Measurements from ENCODE around the gene SYNC.
A peak's percentile ranks its signal among the peaks of the same experiment; 100 is the strongest.
"Not testable (repeated sequence)": the region's sequence is repeated elsewhere in the genome, so short reads cannot be mapped to it uniquely, and the experiment has no call there.

The SYNC gene

DNA sequence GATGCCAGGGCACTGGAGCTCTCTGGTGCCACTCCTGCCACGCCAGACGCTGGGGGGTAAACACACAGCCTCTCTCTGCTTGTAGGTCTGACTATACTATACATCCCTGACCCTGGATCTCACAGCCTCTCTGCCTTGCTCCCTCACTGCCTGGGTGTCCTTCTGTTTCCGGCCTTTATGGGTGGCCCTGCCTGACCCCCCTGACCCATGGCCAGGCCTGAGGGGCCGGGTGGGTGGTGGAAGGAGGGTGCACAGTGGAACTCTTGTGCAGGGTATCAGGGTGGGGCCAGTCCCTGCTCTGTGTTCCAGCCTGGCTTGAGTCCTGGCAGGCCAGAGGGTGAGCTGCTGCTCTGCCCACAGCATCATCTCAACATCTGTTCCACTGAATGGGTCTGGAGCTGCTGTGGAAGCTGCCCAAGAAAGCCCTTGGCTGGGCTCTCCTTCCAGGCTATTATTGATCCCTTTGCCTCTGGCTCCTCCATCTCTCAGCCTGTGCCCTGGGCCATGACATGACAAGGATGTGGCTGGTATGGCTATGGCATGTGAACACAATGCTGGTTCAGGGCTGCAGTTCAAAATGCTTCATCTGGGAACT lies 17.2 kb upstream of the SYNC start:
- Histone ChIP-seq H3K27ac (ENCODE audit: low read depth, low read length) (no peak overlapping the region), H3K36me3 (ENCODE audit: control insufficient read depth, insufficient read depth, low read length) (no peaks in the 10 kb centered on the region), H3K27me3 (ENCODE audit: control insufficient read depth, insufficient read depth, low read length) (no peaks in the 10 kb centered on the region), H3K4me1 (ENCODE audit: control insufficient read depth, insufficient read depth, low read length) (peaks cover 22% of the 10 kb centered on the region), H3K9me3 (ENCODE audit: control insufficient read depth, insufficient read depth, low read depth, low read length) (no peaks in the 10 kb centered on the region), H3K4me3 (ENCODE audit: low read depth, low read length) (no peak overlapping the region), H3K9ac (ENCODE audit: low read length) (no peak overlapping the region)

DNA sequence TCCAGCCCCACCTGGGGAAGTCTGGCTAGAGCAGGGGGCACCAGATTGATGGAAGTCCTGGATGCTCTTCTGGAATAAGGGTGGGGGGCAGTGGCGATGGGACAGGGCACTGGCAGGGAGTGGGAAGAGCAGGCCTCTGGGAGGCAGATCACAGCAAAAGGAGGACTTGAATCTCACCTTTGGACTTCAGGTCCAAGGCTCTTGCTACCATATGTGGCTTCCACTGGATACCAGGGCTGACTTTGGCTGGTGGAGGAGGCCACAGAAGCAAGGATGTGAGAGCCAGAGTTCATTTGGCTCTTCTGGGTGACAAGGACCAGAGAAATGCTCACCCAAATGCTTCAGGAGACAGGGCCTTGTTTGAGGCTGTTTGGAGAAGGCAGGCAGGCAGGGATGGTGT lies 16.0 kb upstream of the SYNC start:
- H3K9ac ChIP-seq (ENCODE audit: low read length) = no peak overlapping the region
- no peak overlapping the region for H3K27ac ChIP-seq (ENCODE audit: low read depth, low read length)
- no peaks in the 10 kb centered on the region for H3K36me3 ChIP-seq (ENCODE audit: control insufficient read depth, insufficient read depth, low read length)
- H3K27me3 ChIP-seq (ENCODE audit: control insufficient read depth, insufficient read depth, low read length) = no peaks in the 10 kb centered on the region
- peaks cover 17% of the 10 kb centered on the region for H3K4me1 ChIP-seq (ENCODE audit: control insufficient read depth, insufficient read depth, low read length)
- no peaks in the 10 kb centered on the region for H3K9me3 ChIP-seq (ENCODE audit: control insufficient read depth, insufficient read depth, low read depth, low read length)
- H3K4me3 ChIP-seq (ENCODE audit: low read depth, low read length) = no peak overlapping the region

DNA sequence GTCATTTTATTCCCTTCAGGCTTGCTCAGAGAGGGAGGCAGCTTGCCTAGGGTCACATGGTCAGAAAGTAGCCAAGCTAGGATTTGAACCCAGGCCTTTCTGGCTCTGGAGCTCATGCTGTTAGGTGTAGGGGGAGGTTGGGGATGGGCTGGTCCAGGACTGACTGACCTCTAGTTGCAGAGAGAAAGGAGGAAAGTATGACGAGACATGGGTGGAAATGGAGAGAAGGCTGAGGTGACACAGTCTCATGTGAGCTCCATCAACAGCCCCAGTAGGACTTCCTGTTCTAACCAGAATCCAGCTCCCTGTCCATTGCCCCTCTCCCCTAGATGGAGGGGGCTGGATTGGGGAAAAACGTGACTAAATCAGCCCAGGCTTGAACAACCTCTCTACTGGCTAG lies 15.5 kb upstream of the SYNC start:
- no peaks in the 10 kb centered on the region for H3K36me3 ChIP-seq (ENCODE audit: control insufficient read depth, insufficient read depth, low read length)
- H3K4me3 ChIP-seq (ENCODE audit: low read depth, low read length) = no peak overlapping the region
- no peak overlapping the region for H3K27ac ChIP-seq (ENCODE audit: low read depth, low read length)
- no peaks in the 10 kb centered on the region for H3K27me3 ChIP-seq (ENCODE audit: control insufficient read depth, insufficient read depth, low read length)
- H3K4me1 ChIP-seq (ENCODE audit: control insufficient read depth, insufficient read depth, low read length) = peaks cover 21% of the 10 kb centered on the region
- no peaks in the 10 kb centered on the region for H3K9me3 ChIP-seq (ENCODE audit: control insufficient read depth, insufficient read depth, low read depth, low read length)
- H3K9ac ChIP-seq (ENCODE audit: low read length) = no peak overlapping the region

DNA sequence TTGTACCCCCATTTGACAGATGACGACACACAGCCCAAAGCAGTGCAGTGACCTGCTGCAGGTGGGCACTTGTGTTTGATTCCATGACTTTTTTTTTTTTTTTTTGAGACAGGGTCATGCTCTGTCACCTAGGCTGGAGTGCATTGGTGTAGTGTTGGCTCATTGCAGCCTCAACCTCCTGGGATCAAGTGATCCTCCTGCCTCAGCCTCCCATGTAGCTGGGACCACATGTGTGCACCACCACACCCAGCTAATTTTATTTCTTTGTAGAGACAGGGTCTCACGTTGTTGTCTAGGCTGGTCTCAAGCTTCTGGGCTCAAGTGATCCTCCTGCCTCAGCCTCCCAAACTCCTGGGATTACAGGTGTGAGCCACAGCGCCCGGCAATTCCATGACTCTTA lies 14.9 kb upstream of the SYNC start:
- H3K4me1 ChIP-seq (ENCODE audit: control insufficient read depth, insufficient read depth, low read length) = peaks cover 23% of the 10 kb centered on the region
- H3K36me3 ChIP-seq (ENCODE audit: control insufficient read depth, insufficient read depth, low read length) = no peaks in the 10 kb centered on the region
- H3K9ac ChIP-seq (ENCODE audit: low read length) = no peak overlapping the region
- H3K4me3 ChIP-seq (ENCODE audit: low read depth, low read length) = no peak overlapping the region
- no peak overlapping the region for H3K27ac ChIP-seq (ENCODE audit: low read depth, low read length)
- no peaks in the 10 kb centered on the region for H3K27me3 ChIP-seq (ENCODE audit: control insufficient read depth, insufficient read depth, low read length)
- no peaks in the 10 kb centered on the region for H3K9me3 ChIP-seq (ENCODE audit: control insufficient read depth, insufficient read depth, low read depth, low read length)

DNA sequence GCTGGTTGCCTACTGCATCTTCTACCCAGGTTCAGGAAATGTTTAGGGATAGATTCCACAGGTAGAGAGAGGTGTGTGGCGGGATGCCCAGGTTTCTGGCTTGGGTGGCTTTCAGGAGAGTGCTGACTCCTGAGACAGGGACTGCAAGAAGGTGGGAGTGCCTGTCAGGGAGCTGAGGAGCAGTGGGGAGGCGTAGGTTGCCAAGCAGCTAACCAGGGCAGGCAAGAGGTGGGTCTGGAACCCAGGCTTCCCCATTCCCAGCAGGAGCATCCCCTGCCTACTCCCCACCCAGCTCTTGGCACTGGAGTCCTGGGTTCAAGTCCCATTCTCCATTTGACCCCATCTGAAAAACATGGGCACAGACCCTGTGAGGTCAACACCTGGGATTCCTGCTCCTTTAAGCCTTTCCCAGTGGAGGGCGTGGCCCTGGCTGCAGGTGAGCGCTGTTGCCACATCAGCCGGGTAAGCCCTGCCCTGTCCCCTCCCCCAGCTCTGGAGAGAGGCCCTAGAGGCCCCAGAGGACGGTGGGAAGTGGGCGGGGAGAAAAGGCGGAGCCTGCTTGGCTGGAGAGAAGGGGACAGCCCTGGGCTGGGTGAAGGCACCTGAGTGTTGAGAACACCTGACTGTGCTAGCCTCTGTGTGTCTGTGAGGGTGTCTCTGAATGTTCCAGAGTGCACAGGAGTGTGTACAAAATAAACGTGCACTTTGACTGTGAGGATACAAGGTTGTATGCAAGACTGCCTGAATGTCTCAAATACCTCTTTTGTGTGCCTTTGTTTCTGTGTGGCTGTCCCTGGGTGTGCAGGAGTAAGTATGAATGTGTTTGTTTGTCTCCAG lies 14.0 kb upstream of the SYNC start:
- Histone ChIP-seq H3K36me3 (ENCODE audit: control insufficient read depth, insufficient read depth, low read length) (no peaks in the 10 kb centered on the region), H3K27ac (ENCODE audit: low read depth, low read length) (no peak overlapping the region), H3K9me3 (ENCODE audit: control insufficient read depth, insufficient read depth, low read depth, low read length) (no peaks in the 10 kb centered on the region), H3K27me3 (ENCODE audit: control insufficient read depth, insufficient read depth, low read length) (no peaks in the 10 kb centered on the region), H3K4me3 (ENCODE audit: low read depth, low read length) (peak overlapping the region; percentile 33), H3K4me1 (ENCODE audit: control insufficient read depth, insufficient read depth, low read length) (peaks cover 25% of the 10 kb centered on the region), H3K9ac (ENCODE audit: low read length) (no peak overlapping the region)

DNA sequence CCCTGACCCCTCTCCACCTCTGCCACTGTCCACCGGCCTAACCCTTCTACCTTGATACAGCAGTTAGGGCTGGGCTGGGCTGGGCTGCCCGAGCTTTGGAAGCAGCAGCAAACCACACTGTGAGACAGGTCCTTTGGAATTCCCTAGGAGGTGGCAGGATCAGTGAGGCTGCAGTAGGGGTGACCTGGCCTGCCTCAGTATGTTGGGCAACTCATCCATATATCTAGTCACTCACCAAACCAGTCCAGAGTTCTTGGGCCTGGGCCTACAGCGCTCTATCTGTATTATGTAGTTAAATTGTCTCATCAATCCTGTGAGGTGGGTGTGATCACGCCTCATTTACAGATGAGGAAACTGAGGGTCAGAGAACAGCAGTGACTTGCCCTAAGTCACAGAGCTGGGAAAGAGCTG lies 13.3 kb upstream of the SYNC start:
- Histone ChIP-seq H3K27ac (ENCODE audit: low read depth, low read length) (no peak overlapping the region), H3K4me1 (ENCODE audit: control insufficient read depth, insufficient read depth, low read length) (peaks cover 25% of the 10 kb centered on the region), H3K27me3 (ENCODE audit: control insufficient read depth, insufficient read depth, low read length) (no peaks in the 10 kb centered on the region), H3K9me3 (ENCODE audit: control insufficient read depth, insufficient read depth, low read depth, low read length) (no peaks in the 10 kb centered on the region), H3K36me3 (ENCODE audit: control insufficient read depth, insufficient read depth, low read length) (no peaks in the 10 kb centered on the region), H3K4me3 (ENCODE audit: low read depth, low read length) (no peak overlapping the region), H3K9ac (ENCODE audit: low read length) (no peak overlapping the region)

DNA sequence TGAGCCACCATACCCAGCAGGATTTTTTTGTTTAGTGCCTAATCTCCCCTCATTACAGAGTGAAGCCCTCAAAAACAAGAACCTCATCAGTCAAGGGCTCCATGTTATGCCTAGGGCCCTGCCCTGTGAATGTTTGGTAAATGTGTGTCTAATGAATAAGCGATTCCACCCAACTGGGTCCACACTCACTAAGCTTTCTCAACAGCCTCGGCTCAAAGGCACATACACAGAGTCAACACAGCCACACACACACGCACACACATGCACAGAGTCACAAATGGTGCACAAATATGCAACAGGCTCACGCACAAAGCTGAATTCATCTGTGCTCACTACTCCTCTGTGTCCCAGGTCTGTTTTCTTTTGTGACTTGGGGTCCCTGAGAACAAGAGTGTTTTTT lies 11.7 kb upstream of the SYNC start:
- no peak overlapping the region for H3K27ac ChIP-seq (ENCODE audit: low read depth, low read length)
- peaks cover 25% of the 10 kb centered on the region for H3K4me1 ChIP-seq (ENCODE audit: control insufficient read depth, insufficient read depth, low read length)
- H3K4me3 ChIP-seq (ENCODE audit: low read depth, low read length) = no peak overlapping the region
- H3K27me3 ChIP-seq (ENCODE audit: control insufficient read depth, insufficient read depth, low read length) = no peaks in the 10 kb centered on the region
- H3K9ac ChIP-seq (ENCODE audit: low read length) = no peak overlapping the region
- no peaks in the 10 kb centered on the region for H3K36me3 ChIP-seq (ENCODE audit: control insufficient read depth, insufficient read depth, low read length)
- no peaks in the 10 kb centered on the region for H3K9me3 ChIP-seq (ENCODE audit: control insufficient read depth, insufficient read depth, low read depth, low read length)

DNA sequence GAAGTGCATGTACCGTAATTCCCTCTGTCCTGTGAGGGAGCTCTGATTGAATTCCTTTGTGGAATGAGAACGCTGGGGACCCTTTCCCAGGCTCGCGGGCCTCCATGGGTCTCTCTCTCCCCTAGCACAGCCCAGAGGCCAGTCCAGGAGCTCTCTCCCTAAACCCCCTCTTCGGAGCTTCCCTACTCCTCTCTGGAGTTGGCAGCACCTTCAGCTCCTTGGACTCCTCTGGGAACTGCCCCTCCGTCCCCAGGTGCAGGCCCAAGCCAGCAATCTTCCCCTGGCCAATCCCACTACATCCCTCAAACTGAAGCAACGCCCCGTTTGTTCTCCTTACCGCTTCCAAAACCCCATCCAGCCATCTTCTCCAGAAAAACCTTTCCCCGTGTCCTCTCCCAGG lies 10.5 kb upstream of the SYNC start:
- H3K4me1 ChIP-seq (ENCODE audit: control insufficient read depth, insufficient read depth, low read length) = peaks cover 25% of the 10 kb centered on the region
- no peak overlapping the region for H3K27ac ChIP-seq (ENCODE audit: low read depth, low read length)

DNA sequence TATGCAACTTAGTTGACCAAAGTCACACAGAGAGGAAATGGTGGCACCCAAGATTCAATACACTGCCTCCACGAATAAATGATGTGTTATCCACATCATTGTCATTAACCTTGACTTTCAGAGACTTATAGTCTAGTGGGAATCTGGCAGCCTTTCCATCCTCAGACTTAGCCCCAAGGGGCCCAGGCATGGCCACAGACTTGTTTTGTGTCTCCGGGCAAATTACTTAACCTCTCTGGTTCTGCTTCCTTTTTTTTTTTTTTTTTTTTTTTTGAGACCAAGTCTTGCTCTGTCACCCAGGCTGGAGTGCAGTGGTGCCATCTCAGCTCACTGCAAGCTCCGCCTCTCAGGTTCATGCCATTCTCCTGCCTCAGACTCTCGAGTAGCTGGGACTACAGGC lies 8.7 kb upstream of the SYNC start:
- H3K9me3 ChIP-seq (ENCODE audit: control insufficient read depth, insufficient read depth, low read depth, low read length); H3K4me3 ChIP-seq (ENCODE audit: low read depth, low read length); H3K36me3 ChIP-seq (ENCODE audit: control insufficient read depth, insufficient read depth, low read length); H3K27ac ChIP-seq (ENCODE audit: low read depth, low read length); H3K27me3 ChIP-seq (ENCODE audit: control insufficient read depth, insufficient read depth, low read length); H3K9ac ChIP-seq (ENCODE audit: low read length): not testable (repeated sequence)
- peaks cover 16% of the 10 kb centered on the region for H3K4me1 ChIP-seq (ENCODE audit: control insufficient read depth, insufficient read depth, low read length)

More for the DNA sequence above, 10.5 kb upstream of the SYNC start:
- Histone ChIP-seq H3K4me3 (ENCODE audit: low read depth, low read length) (no peak overlapping the region), H3K36me3 (ENCODE audit: control insufficient read depth, insufficient read depth, low read length) (no peaks in the 10 kb centered on the region), H3K9me3 (ENCODE audit: control insufficient read depth, insufficient read depth, low read depth, low read length) (no peaks in the 10 kb centered on the region), H3K27me3 (ENCODE audit: control insufficient read depth, insufficient read depth, low read length) (no peaks in the 10 kb centered on the region), H3K9ac (ENCODE audit: low read length) (no peak overlapping the region)

DNA sequence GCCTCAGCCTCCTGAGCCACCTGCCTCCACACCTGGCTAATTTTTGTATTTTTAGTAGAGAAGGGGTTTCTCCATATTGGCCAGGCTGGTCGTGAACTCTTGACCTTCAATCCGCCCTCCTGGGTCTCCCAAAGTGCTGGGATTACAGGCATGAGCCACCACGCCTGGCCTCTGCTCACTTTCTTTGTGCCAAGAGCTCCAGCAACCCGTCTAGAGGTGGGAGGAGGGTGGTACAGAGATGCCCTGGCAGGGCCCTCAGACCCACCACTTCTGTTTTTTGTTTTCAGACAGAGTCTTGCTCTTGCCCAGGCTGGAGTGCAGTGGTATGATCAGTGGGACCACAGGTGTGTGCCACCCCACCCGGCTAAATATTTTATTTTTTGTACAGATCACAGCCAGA lies 6.9 kb upstream of the SYNC start:
- Histone ChIP-seq H3K4me3 (ENCODE audit: low read depth, low read length) (no peak overlapping the region), H3K27ac (ENCODE audit: low read depth, low read length) (no peak overlapping the region), H3K9ac (ENCODE audit: low read length) (no peak overlapping the region), H3K27me3 (ENCODE audit: control insufficient read depth, insufficient read depth, low read length) (no peaks in the 10 kb centered on the region), H3K36me3 (ENCODE audit: control insufficient read depth, insufficient read depth, low read length) (no peaks in the 10 kb centered on the region), H3K4me1 (ENCODE audit: control insufficient read depth, insufficient read depth, low read length) (peaks cover 9% of the 10 kb centered on the region; the same call in 1 of the 2 replicates), H3K9me3 (ENCODE audit: control insufficient read depth, insufficient read depth, low read depth, low read length) (no peaks in the 10 kb centered on the region)

DNA sequence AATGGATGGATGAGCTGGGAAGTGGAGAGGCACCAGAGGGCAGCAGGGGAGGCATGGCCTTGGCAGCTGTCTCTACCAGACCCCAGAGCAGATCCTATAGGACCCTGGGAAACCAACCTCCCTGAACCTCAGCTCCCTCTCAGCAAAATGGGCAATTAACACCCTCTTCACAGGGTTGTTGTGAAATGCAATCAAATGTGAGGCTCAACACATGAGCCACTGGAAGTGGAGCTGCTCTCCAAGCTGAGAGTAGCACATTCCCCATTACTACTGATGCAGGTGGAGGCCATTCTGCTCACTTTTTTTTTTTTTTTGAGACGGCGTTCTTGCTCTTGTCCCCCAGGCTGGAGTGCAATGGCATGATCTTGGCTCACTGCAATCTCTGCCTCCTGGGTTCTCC lies 6.5 kb upstream of the SYNC start:
- no peak overlapping the region for H3K9ac ChIP-seq (ENCODE audit: low read length)
- no peaks in the 10 kb centered on the region for H3K9me3 ChIP-seq (ENCODE audit: control insufficient read depth, insufficient read depth, low read depth, low read length)
- no peaks in the 10 kb centered on the region for H3K36me3 ChIP-seq (ENCODE audit: control insufficient read depth, insufficient read depth, low read length)
- H3K4me3 ChIP-seq (ENCODE audit: low read depth, low read length) = no peak overlapping the region
- no peak overlapping the region for H3K27ac ChIP-seq (ENCODE audit: low read depth, low read length)
- peaks cover 3% of the 10 kb centered on the region for H3K27me3 ChIP-seq (ENCODE audit: control insufficient read depth, insufficient read depth, low read length)
- peaks cover 9% of the 10 kb centered on the region; the same call in 1 of the 2 replicates for H3K4me1 ChIP-seq (ENCODE audit: control insufficient read depth, insufficient read depth, low read length)
